ENCODE measurements around the gene BRPF1.

BRPF1 gene

DNA sequence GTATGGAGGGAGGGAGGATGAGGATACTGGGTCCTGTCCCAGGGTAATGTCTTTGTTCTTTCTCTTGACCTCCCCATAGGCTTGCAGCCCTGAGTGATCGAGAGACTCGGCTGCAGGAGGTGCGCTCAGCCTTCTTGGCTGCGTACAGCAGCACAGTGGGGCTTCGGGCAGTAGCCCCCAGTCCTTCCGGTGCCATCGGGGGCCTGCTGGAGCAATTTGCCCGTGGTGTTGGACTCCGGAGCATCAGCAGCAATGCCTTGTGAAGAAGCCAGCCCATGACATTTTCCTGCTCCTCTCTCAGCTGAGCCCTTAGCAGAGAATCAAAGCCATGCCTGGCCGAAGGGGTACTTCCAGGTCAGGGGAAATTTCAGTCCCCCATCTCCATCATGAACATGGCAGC is 29.8 kb upstream of the BRPF1 start:
- no peak for DNase-seq

GRCh38 chr3:9703240-9703639 is 28.3 kb upstream of the BRPF1 start:
- no peak for DNase-seq

DNA sequence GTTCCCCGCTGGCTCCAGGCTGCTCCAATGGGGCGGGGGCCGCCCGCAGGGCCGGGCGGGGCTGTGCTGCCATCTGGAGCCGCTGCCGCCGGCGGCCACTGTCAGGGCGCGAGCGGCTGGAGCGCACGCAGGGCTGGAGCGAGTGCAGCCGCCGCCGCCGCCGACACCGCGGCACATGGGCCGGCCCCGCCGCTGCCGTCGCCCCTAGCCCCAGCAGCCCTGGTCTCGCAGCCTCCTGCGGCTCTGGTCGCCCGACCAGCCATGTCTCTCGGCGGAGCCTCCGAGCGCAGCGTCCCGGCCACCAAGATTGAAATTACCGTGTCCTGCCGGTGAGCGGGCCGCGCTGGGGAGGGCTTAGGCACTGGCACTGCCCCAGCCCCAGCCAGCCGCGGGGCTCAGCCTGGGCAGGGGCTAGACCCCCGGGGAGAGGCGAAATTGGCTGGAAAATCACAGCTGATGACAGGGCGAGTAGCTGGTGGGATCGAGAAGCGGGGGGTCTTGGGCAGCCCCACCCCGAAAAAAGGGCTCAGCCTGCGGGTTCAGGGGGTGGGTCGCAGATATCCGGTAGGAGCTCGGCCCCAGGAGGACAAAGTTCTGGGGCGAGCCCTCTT is 27.7 kb upstream of the BRPF1 start, which contains the start of gene CPNE9:
TSS of gene CPNE9 (plus strand) at position 98 of the 611 bp plus-strand sequence. CDS start at position 262, 164 bp downstream.
- no peak for DNase-seq

DNA sequence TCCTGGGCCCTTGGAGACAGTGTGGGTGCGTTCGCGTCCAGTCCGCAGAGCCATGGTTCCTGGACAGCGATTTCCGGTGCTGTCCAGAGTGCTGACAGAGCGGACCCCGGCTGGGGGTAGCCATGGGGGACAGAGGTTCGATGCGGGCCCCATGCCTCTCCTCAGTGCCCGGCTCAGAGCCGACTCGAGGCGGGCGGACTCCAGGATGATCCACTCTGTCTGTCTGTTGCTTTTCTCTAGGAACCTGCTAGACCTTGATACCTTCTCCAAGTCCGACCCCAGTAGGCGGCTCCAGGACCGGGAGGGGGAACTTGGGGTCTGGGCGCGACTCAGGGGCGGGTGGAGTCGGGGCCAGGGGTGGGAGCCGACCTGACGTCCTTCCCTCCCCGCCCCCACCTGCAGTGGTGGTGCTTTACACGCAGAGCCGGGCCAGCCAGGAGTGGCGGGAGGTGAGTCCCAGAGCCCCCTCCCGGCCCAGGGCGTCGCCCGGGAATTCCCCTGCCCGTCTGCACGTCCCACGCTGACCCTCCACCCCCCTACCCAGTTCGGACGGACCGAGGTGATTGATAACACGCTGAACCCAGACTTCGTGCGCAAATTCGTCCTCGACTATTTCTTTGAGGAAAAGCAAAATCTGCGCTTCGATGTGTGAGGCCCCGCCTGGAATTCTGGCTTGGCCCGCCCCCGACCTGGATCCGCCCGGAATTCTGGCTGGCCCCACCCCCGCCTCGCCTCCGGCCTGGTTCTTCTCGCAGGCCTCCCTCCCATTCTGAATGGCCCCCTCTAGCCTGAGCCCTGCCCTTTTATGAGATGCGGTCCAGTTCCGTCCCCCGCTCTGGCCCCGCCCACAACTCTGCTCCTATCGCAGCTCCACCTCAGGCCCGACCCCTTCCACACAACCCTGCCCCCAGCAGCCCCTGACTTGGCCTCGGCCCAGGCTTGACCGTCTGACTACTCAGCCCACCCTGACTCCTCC is 26.9 kb upstream of the BRPF1 start:
- no peak for DNase-seq

GRCh38 chr3:9710174-9710739 is 21.3 kb upstream of the BRPF1 start:
- DNase-seq, result no peak

DNA sequence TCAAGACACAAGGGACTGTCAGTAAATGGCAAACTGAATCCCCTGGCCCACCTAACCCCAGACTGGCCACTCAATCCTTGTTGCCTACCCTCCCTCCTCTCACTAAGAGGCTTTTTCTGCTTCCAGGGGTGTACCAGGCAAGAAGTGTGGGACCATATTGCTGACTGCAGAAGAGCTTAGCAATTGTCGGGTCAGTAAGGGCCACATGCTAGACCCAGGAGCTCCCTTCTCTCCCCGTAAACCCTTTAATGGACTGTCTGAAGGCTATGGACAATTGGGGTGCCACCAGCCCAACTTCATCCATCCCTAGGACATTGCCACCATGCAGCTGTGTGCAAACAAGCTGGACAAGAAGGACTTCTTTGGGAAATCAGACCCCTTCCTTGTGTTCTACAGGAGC is 19.1 kb upstream of the BRPF1 start:
- DNase-seq, result no peak

DNA sequence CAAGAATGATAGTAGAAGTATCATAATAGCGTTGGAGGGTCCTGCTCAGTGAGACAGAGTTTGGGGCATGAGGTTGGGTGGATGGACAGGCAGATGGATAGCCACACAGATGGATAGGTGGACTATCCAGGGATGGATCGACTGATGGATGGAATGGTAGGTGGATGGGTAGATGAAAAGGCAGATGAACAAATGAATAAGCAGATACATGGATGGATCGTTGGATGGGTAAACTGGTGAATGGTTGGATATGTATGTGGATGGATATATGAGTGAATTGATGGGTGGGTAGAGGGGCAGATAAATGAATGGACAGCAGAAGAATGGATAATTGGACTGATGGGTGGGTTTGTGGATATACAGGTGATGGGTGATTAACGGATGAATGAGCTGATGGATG is 18.4 kb upstream of the BRPF1 start:
- DNase-seq, result no peak

GRCh38 chr3:9715136-9715535 is 16.4 kb upstream of the BRPF1 start:
- DNase-seq, result no peak

- DNase-seq, result no peak
These were observed 15.6 kb upstream of the BRPF1 start for GRCh38 chr3:9715764-9716437.

DNA sequence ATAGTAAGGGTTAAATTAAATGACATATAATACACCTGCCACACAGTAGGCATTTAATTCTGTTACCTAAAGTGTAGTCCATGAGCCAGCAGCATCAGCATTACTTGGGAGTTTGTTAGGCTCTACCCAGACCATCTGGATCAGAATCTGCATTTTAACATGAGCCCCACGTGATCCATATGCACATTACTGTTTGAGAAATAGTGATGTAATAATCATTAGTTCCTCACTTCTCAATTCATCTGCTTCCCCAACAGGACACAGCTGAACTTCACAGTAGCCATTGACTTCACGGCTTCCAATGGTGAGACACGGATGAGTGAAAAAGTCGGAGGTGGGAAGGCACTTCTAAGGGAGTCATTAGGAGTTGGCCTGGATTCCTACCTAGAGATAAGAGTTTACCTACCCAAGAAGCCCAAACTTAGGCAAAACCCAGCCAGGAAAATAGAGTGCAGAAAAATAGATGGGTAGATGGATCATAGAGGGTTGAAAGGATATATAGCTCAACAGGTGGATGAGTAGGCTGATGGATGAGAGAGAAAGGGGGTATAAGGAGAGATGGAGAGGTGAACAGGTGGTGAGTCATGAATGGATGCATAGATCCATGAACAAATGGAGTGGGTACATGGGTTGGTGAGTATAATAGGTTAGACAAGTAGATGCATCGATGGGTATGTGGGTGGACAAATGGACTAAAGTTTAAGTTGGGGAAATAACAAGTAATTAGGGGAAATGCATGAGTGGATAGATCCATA is 14.6 kb upstream of the BRPF1 start:
- no peak for DNase-seq

- no peak for DNase-seq
These were observed 14.0 kb upstream of the BRPF1 start for GRCh38 chr3:9717563-9717962.

DNA sequence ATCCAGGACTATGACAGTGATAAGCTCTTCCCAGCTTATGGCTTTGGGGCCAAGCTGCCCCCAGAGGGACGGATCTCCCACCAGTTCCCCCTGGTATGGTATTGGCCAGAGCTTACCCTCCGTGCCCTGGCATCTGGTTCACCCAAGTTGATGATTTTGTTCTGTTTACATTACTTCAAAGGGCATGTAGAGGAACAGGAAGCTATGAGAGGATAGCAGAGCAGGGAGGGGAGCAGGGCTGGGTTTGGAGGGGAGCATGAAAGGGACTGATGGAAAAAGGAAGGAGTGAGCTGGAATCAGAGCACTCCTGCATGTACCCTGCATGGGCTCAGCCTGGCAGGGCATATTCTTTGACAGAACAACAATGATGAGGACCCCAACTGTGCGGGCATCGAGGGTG is 13.4 kb upstream of the BRPF1 start:
- no peak for DNase-seq

GRCh38 chr3:9721015-9721699 is 10.4 kb upstream of the BRPF1 start:
- no peak for DNase-seq

- no peak for DNase-seq
These were observed 9.9 kb upstream of the BRPF1 start for GRCh38 chr3:9721700-9722060.

DNA sequence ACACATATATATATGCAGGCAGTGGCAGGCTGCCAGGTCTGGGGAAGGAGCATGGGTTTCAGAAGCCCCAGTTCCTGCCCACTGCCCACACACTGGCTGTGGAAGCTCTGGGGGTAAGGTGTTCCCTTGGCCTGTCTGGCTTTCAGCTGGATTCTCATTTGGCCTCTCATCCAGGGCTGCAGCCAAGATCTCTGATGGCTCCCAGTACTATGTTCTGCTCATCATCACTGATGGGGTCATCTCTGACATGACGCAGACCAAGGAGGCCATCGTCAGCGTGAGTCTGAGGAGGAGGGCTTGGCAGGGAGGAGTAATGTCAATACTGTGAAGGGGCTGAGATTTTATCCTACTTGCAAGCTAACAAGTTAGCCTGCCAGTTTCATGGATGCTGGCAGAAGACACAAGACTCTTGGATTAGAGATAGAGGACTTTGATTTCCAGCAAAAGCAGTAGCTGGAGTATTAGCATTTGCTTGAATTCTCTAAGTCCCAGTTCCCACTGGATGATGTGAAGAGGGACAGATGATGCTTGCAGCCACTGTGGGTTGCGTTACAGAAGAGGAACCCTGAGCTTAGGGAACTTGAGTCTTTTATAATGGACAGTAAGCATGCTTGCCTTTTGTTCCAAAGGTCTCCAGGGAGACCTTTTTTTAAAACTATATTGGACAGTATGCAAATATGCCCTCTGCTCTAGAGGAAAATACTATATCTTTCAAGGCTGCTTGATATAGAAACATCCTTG is 5.6 kb upstream of the BRPF1 start:
- DNase-seq, result no peak

GRCh38 chr3:9727041-9727595 is 4.4 kb upstream of the BRPF1 start:
- no peak for DNase-seq

DNA sequence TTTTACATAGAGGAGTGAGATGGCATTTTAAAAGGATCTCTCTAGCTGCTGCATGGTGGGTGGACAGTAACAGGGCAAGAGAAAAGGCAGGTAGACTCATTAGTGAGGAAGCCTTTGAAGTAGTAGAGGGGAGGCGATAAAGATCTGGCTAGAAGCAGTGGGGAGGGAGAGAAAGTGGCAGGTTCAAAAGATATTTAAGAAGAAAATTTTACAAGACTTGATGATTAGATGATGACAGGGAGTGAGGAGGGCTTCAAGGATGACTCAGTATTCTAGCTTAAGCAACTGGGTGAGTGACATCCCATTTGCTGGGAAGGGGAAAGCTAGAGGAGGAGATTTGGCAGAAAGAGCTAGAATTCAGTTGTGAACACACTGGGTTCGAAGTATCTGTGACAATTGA is 3.8 kb upstream of the BRPF1 start:
- no peak for DNase-seq

GRCh38 chr3:9729419-9729818 is 2.1 kb upstream of the BRPF1 start:
- no peak for DNase-seq

GRCh38 chr3:9730657-9731205 is 804 bp upstream of the BRPF1 start:
- no peak for DNase-seq

DNA sequence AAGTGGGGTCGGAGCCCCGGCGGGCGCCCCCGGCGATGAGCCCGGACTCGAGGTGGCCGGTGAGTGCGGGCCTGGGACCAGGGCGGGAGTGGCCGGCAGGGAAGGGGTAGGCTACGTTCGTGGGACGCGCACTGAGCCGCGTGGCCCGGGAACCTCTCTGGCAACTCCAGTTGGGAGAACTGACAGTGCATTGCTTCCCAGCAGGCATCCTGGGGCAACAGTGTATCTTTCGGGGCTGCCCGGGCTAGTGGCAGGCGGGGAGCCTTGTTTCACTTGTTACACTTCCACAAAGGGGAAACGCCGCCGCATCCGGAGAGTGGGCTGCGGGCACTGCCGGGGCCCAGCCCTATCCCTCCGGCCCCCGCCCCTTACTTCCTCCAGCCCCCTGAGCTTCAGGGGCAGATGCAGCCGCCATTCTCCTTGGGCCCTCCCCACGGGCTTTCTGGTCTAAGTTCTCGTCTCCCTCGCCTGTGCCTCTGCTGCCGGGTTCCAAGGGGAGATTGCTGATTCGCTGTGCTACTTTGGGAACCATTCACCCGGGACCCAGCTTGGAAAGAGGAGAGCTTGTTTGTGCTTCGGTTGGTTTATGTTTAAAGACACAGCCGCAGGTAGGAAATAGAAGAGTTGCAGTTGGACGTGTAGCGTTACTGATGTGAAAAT is 675 bp downstream of the BRPF1 start:
- no peak for DNase-seq
